HEK293 (cell line): Measurements from ENCODE around the gene KCTD17.

Experiments
- CTCF ChIA-PET: fragments of 350-600 bp; formaldehyde crosslinking; extraction: SDS; loops from one replicate; lab custom pipeline; 2021; ENCODE audit warnings: antibody characterized with exemption; lab: Yijun Ruan, JAX
- POLR2A ChIA-PET: fragments of 300-600 bp; formaldehyde crosslinking; extraction: SDS; loops from one replicate; lab custom pipeline; 2020; ENCODE audit warnings: antibody characterized with exemption, inconsistent platforms; lab: Yijun Ruan, JAX
- H3K27ac ChIP-seq: fragments of 200-500 bp; sonication (Bioruptor generic); 2 replicates; pipeline ENCODE4 v1.5.1; 2014; ENCODE audit warnings: low read depth, low read length, control low read depth, inconsistent platforms; ENCODE audit errors: extremely low read depth
- H3K36me3 ChIP-seq, 2 experiments: fragments of 200-500 bp in 1 of 2; sonication (Bioruptor generic) in 1 of 2; 1 replicate in 1 of 2; 2 replicates in 1 of 2; pipeline ENCODE4 v1.5.1; 2014 to 2017; ENCODE audit warnings: inconsistent platforms in 2 of 2, low read length in 2 of 2; ENCODE audit not compliant: control insufficient read depth in 2 of 2, insufficient read depth in 1 of 2
- H3K4me1 ChIP-seq: fragments of 200-500 bp; sonication (Bioruptor generic); 2 replicates; pipeline ENCODE4 v1.5.1; 2014; ENCODE audit warnings: mild to moderate bottlenecking, low read length, inconsistent platforms; ENCODE audit not compliant: control insufficient read depth, insufficient read depth
- H3K4me3 ChIP-seq: 2 replicates; pipeline ENCODE4 v1.5.1; 2011; ENCODE audit warnings: low read depth, mild to moderate bottlenecking, control low read depth, low read length, moderate library complexity
- H3K9me3 ChIP-seq: fragments of 200-500 bp; sonication (Bioruptor generic); 2 replicates; pipeline ENCODE4 v1.5.1; 2014; ENCODE audit warnings: low read depth, low read length, inconsistent platforms; ENCODE audit not compliant: control insufficient read depth, insufficient read depth
- AEBP2 ChIP-seq: fragments of 450-650 bp; formaldehyde crosslinking; IDR thresholded peaks from 2 replicates; pipeline ENCODE4 v1.5.1; 2016; ENCODE audit warnings: missing biosample characterization, missing genetic modification characterization, borderline replicate concordance
- EGR2 ChIP-seq: fragments of 450-650 bp; formaldehyde crosslinking; IDR thresholded peaks from 2 replicates; pipeline ENCODE4 v1.5.1; 2016; ENCODE audit warnings: low read depth, missing biosample characterization, missing genetic modification characterization
- GLIS2 ChIP-seq: fragments of 450-650 bp; formaldehyde crosslinking; IDR thresholded peaks from 2 replicates; pipeline ENCODE4 v1.5.1; 2016; ENCODE audit warnings: missing biosample characterization, missing genetic modification characterization
- KLF1 ChIP-seq: fragments of 450-650 bp; formaldehyde crosslinking; IDR thresholded peaks from 2 replicates; pipeline ENCODE4 v1.5.1; 2016; ENCODE audit warnings: missing biosample characterization, missing genetic modification characterization
- KLF10 ChIP-seq: fragments of 450-650 bp; IDR thresholded peaks from 2 replicates; pipeline ENCODE4 v1.5.1; 2018; ENCODE audit warnings: missing biosample characterization, mild to moderate bottlenecking, missing genetic modification characterization
- MZF1 ChIP-seq: fragments of 450-650 bp; formaldehyde crosslinking; IDR thresholded peaks from 2 replicates; pipeline ENCODE4 v1.5.1; 2017; ENCODE audit warnings: missing biosample characterization, missing genetic modification characterization, borderline replicate concordance
- PRDM4 ChIP-seq: fragments of 450-650 bp; formaldehyde crosslinking; IDR thresholded peaks from 2 replicates; pipeline ENCODE4 v1.5.1; 2017; ENCODE audit warnings: missing biosample characterization, missing genetic modification characterization
- SCRT1 ChIP-seq: fragments of 450-650 bp; formaldehyde crosslinking; IDR thresholded peaks from 2 replicates; pipeline ENCODE4 v1.5.1; 2016; ENCODE audit warnings: missing biosample characterization, missing genetic modification characterization, borderline replicate concordance
- SP2 ChIP-seq: fragments of 450-650 bp; formaldehyde crosslinking; IDR thresholded peaks from 2 replicates; pipeline ENCODE4 v1.5.1; 2016; ENCODE audit warnings: missing biosample characterization, missing genetic modification characterization
- SP3 ChIP-seq: fragments of 450-650 bp; formaldehyde crosslinking; IDR thresholded peaks from 2 replicates; pipeline ENCODE4 v1.5.1; 2016; ENCODE audit warnings: missing biosample characterization, missing genetic modification characterization
- ZBTB20 ChIP-seq: fragments of 450-650 bp; formaldehyde crosslinking; IDR thresholded peaks from 2 replicates; pipeline ENCODE4 v1.5.1; 2016; ENCODE audit warnings: missing biosample characterization, missing genetic modification characterization
- ZNF121 ChIP-seq: fragments of 450-650 bp; formaldehyde crosslinking; IDR thresholded peaks from 2 replicates; pipeline ENCODE4 v1.5.1; 2016; ENCODE audit warnings: missing biosample characterization, missing genetic modification characterization
- ZNF335 ChIP-seq: fragments of 450-650 bp; formaldehyde crosslinking; conservative IDR thresholded peaks from 2 replicates; pipeline ENCODE4 v1.5.1; 2016; ENCODE audit warnings: missing biosample characterization, missing genetic modification characterization
- ZNF658 ChIP-seq: fragments of 450-650 bp; formaldehyde crosslinking; IDR thresholded peaks from 2 replicates; pipeline ENCODE4; 2016; ENCODE audit warnings: missing biosample characterization, missing genetic modification characterization
- ZNF777 ChIP-seq: fragments of 450-650 bp; formaldehyde crosslinking; IDR thresholded peaks from 2 replicates; pipeline ENCODE4 v1.5.1; 2017; ENCODE audit warnings: missing biosample characterization, missing genetic modification characterization, borderline replicate concordance
- TF ChIP-seq, protein P1 (sequence below): fragments of 450-650 bp; formaldehyde crosslinking; IDR thresholded peaks from 2 replicates; pipeline ENCODE4 v1.5.1; 2016; ENCODE audit warnings: missing biosample characterization, missing genetic modification characterization
- TF ChIP-seq, protein P2 (sequence below): fragments of 450-650 bp; formaldehyde crosslinking; IDR thresholded peaks from 2 replicates; pipeline ENCODE4 v1.5.1; 2016; ENCODE audit warnings: missing biosample characterization, missing genetic modification characterization
- TF ChIP-seq, protein P3 (sequence below): fragments of 450-650 bp; IDR thresholded peaks from 2 replicates; pipeline ENCODE4 v1.5.1; 2018; ENCODE audit warnings: missing biosample characterization, missing genetic modification characterization
- TF ChIP-seq, protein P4 (sequence below): fragments of 450-650 bp; formaldehyde crosslinking; IDR thresholded peaks from 2 replicates; pipeline ENCODE4 v1.5.1; 2016; ENCODE audit warnings: missing biosample characterization, missing genetic modification characterization

Gene KCTD17, protein sequence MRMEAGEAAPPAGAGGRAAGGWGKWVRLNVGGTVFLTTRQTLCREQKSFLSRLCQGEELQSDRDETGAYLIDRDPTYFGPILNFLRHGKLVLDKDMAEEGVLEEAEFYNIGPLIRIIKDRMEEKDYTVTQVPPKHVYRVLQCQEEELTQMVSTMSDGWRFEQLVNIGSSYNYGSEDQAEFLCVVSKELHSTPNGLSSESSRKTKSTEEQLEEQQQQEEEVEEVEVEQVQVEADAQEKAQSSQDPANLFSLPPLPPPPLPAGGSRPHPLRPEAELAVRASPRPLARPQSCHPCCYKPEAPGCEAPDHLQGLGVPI

GRCh38 chr22:37051391-37052385 lies at the start of gene KCTD17:
KCTD17 (plus strand) TSS chr22:37051742; CDS start chr22:37051761, 19 bp downstream.
- ChIA-PET CTCF (interaction anchor here (0.7 to 1.5 kb wide), 5 partner anchors 8 to 256 kb away, joined by 3 to 6 read pairs (median 4); no protein-coding TSS in a partner anchor), POLR2A (interaction anchor here (0.5 to 1.7 kb wide), 15 partner anchors 9 to 395 kb away, joined by 3 to 7 read pairs (median 3); partner anchors contain the start of gene TST)
- Histone ChIP-seq H3K4me3 (peak within 1 kb of the TSS; percentile 73), H3K4me1 (peaks cover 5% of the 10 kb centered on the region; the same call in 1 of the 2 replicates), H3K27ac (no peak within 1 kb of the TSS), H3K9me3 (no peaks in the 10 kb centered on the region), H3K36me3 (peaks cover 0 to 39% of the 10 kb centered on the region in 2 experiments; a peak in 1 of 3 replicates)
- TF ChIP-seq, protein P1, sequence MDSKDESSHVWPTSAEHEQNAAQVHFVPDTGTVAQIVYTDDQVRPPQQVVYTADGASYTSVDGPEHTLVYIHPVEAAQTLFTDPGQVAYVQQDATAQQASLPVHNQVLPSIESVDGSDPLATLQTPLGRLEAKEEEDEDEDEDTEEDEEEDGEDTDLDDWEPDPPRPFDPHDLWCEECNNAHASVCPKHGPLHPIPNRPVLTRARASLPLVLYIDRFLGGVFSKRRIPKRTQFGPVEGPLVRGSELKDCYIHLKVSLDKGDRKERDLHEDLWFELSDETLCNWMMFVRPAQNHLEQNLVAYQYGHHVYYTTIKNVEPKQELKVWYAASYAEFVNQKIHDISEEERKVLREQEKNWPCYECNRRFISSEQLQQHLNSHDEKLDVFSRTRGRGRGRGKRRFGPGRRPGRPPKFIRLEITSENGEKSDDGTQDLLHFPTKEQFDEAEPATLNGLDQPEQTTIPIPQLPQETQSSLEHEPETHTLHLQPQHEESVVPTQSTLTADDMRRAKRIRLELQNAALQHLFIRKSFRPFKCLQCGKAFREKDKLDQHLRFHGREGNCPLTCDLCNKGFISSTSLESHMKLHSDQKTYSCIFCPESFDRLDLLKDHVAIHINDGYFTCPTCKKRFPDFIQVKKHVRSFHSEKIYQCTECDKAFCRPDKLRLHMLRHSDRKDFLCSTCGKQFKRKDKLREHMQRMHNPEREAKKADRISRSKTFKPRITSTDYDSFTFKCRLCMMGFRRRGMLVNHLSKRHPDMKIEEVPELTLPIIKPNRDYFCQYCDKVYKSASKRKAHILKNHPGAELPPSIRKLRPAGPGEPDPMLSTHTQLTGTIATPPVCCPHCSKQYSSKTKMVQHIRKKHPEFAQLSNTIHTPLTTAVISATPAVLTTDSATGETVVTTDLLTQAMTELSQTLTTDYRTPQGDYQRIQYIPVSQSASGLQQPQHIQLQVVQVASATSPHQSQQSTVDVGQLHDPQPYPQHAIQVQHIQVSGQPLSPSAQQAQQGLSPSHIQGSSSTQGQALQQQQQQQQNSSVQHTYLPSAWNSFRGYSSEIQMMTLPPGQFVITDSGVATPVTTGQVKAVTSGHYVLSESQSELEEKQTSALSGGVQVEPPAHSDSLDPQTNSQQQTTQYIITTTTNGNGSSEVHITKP: peak; percentile 66
- TF ChIP-seq SP2 (tag by site-specific recombination): peak; percentile 47
- peak; percentile 85 for TF ChIP-seq ZBTB20 (tag by site-specific recombination)
- TF ChIP-seq ZNF658 (tag by site-specific recombination): no peak
- TF ChIP-seq ZNF121 (tag by site-specific recombination): peak; percentile 68; the same call in 1 of the 2 replicates
- TF ChIP-seq, protein P2, sequence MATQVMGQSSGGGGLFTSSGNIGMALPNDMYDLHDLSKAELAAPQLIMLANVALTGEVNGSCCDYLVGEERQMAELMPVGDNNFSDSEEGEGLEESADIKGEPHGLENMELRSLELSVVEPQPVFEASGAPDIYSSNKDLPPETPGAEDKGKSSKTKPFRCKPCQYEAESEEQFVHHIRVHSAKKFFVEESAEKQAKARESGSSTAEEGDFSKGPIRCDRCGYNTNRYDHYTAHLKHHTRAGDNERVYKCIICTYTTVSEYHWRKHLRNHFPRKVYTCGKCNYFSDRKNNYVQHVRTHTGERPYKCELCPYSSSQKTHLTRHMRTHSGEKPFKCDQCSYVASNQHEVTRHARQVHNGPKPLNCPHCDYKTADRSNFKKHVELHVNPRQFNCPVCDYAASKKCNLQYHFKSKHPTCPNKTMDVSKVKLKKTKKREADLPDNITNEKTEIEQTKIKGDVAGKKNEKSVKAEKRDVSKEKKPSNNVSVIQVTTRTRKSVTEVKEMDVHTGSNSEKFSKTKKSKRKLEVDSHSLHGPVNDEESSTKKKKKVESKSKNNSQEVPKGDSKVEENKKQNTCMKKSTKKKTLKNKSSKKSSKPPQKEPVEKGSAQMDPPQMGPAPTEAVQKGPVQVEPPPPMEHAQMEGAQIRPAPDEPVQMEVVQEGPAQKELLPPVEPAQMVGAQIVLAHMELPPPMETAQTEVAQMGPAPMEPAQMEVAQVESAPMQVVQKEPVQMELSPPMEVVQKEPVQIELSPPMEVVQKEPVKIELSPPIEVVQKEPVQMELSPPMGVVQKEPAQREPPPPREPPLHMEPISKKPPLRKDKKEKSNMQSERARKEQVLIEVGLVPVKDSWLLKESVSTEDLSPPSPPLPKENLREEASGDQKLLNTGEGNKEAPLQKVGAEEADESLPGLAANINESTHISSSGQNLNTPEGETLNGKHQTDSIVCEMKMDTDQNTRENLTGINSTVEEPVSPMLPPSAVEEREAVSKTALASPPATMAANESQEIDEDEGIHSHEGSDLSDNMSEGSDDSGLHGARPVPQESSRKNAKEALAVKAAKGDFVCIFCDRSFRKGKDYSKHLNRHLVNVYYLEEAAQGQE: no peak
- no peak for TF ChIP-seq ZNF777
- TF ChIP-seq, protein P3, sequence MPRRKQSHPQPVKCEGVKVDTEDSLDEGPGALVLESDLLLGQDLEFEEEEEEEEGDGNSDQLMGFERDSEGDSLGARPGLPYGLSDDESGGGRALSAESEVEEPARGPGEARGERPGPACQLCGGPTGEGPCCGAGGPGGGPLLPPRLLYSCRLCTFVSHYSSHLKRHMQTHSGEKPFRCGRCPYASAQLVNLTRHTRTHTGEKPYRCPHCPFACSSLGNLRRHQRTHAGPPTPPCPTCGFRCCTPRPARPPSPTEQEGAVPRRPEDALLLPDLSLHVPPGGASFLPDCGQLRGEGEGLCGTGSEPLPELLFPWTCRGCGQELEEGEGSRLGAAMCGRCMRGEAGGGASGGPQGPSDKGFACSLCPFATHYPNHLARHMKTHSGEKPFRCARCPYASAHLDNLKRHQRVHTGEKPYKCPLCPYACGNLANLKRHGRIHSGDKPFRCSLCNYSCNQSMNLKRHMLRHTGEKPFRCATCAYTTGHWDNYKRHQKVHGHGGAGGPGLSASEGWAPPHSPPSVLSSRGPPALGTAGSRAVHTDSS: peak; percentile 59
- TF ChIP-seq KLF1 (tag by site-specific recombination): no peak
- TF ChIP-seq AEBP2 (tag by site-specific recombination): no peak
- no peak for TF ChIP-seq EGR2 (tag by site-specific recombination)
- TF ChIP-seq PRDM4 (tag by site-specific recombination): no peak
- peak; percentile 45; the same call in 1 of the 2 replicates for TF ChIP-seq SP3 (tag by site-specific recombination)
- TF ChIP-seq MZF1 (tag by site-specific recombination): no peak
- TF ChIP-seq, protein P4, sequence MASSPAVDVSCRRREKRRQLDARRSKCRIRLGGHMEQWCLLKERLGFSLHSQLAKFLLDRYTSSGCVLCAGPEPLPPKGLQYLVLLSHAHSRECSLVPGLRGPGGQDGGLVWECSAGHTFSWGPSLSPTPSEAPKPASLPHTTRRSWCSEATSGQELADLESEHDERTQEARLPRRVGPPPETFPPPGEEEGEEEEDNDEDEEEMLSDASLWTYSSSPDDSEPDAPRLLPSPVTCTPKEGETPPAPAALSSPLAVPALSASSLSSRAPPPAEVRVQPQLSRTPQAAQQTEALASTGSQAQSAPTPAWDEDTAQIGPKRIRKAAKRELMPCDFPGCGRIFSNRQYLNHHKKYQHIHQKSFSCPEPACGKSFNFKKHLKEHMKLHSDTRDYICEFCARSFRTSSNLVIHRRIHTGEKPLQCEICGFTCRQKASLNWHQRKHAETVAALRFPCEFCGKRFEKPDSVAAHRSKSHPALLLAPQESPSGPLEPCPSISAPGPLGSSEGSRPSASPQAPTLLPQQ (tag by site-specific recombination): peak; percentile 47; the same call in 1 of the 2 replicates
- peak; percentile 52; the same call in 1 of the 2 replicates for TF ChIP-seq GLIS2 (tag by site-specific recombination)
- TF ChIP-seq SCRT1 (tag by site-specific recombination): no peak
- TF ChIP-seq KLF10 (tag by site-specific recombination): peak; percentile 32; the same call in 1 of the 2 replicates
- TF ChIP-seq ZNF335 (tag by site-specific recombination): peak; percentile 63
